Panc1 (cell line): ENCODE data around the gene G2E3.

ENCODE experiments used
- CTCF ChIP-seq: fragments of 450-650 bp; IDR thresholded peaks from 2 replicates; pipeline ENCODE4 v1.5.1; 2017; ENCODE audit warnings: mild to moderate bottlenecking
- POLR2AphosphoS5 ChIP-seq: IDR thresholded peaks from 2 replicates; pipeline ENCODE4 v1.6.1; 2012; ENCODE audit warnings: mild to moderate bottlenecking, low read depth, low read length, moderate library complexity
- SIN3A ChIP-seq: IDR thresholded peaks from 2 replicates; pipeline ENCODE4 v1.6.1; 2012; ENCODE audit warnings: low read depth, mild to moderate bottlenecking, low read length, moderate library complexity, borderline replicate concordance; ENCODE audit not compliant: insufficient read depth
- TCF7L2 ChIP-seq: IDR thresholded peaks from 2 replicates; pipeline ENCODE4 v1.6.1; 2011; ENCODE audit warnings: mild to moderate bottlenecking, low read depth, low read length, inconsistent platforms
- TF ChIP-seq, protein P1 (sequence below), 2 experiments: IDR thresholded peaks; 2 replicates each; pipeline ENCODE4 v1.6.1; 2011 to 2012; ENCODE audit warnings: low read depth in 2 of 2, control low read depth in 1 of 2, low read length in 1 of 2, mild to moderate bottlenecking in 1 of 2, moderate library complexity in 1 of 2; ENCODE audit not compliant: insufficient read depth in 1 of 2

DNA sequence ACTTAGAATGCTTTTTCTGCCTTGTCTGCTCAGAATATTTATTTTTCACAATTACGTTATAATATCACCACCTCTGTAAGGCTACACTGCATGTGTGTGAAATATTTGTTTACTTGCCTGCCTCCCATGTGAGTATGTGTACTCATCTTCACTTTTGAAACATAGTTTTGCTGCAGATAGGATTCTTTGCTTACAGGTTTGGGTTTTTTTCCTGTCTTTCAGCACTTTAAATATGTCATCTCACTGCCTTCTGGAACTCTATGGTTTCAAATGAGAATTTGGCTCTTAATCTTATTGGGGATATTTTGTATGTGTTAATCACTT is 10.9 kb downstream of the G2E3 start:
- TF ChIP-seq, protein P1, sequence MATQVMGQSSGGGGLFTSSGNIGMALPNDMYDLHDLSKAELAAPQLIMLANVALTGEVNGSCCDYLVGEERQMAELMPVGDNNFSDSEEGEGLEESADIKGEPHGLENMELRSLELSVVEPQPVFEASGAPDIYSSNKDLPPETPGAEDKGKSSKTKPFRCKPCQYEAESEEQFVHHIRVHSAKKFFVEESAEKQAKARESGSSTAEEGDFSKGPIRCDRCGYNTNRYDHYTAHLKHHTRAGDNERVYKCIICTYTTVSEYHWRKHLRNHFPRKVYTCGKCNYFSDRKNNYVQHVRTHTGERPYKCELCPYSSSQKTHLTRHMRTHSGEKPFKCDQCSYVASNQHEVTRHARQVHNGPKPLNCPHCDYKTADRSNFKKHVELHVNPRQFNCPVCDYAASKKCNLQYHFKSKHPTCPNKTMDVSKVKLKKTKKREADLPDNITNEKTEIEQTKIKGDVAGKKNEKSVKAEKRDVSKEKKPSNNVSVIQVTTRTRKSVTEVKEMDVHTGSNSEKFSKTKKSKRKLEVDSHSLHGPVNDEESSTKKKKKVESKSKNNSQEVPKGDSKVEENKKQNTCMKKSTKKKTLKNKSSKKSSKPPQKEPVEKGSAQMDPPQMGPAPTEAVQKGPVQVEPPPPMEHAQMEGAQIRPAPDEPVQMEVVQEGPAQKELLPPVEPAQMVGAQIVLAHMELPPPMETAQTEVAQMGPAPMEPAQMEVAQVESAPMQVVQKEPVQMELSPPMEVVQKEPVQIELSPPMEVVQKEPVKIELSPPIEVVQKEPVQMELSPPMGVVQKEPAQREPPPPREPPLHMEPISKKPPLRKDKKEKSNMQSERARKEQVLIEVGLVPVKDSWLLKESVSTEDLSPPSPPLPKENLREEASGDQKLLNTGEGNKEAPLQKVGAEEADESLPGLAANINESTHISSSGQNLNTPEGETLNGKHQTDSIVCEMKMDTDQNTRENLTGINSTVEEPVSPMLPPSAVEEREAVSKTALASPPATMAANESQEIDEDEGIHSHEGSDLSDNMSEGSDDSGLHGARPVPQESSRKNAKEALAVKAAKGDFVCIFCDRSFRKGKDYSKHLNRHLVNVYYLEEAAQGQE (IDR thresholded peaks at IDR 0.05; ENCODE audit: insufficient read depth in 1 of 2, low read depth in 2 of 2, low read length in 1 of 2) = no peak
- TF ChIP-seq CTCF (no peak), SIN3A (no peak), TCF7L2 (no peak), POLR2AphosphoS5 (no peak)
